ENCODE results near the gene RABGAP1L. TPM values are rescaled to one million over a fixed set of nuclear protein-coding genes. Genes with fewer than 3 reads are reported as not detected.

RABGAP1L gene
- total RNA-seq, 1 experiment from 2014 or later = 76.9 TPM

- TF ChIP-seq ZNF532 (CRISPR knock-in tag; IDR thresholded peaks at IDR 0.05; ENCODE audit: borderline replicate concordance) (no peak), ZNF263 (CRISPR knock-in tag; IDR thresholded peaks at IDR 0.05; ENCODE audit: low read depth) (no peak), FOXK1 (CRISPR knock-in tag; IDR thresholded peaks at IDR 0.05) (no peak), PRDM15 (CRISPR knock-in tag; IDR thresholded peaks at IDR 0.05) (no peak)
Observed at GRCh38 chr1:174448531-174448883, 289.2 kb downstream of the RABGAP1L start (continued).

GRCh38 chr1:174448974-174449373 is 289.7 kb downstream of the RABGAP1L start:
- ATAC-seq (no peak), DNase-seq (ENCODE audit: low spot score) (no peak)
- Mint-ChIP-seq H3K4me1 (peaks cover 11% of the 10 kb centered on the region), H3K4me3 (no peak overlapping the region), H3K9me3 (no peaks in the 10 kb centered on the region), H3K27ac (no peak overlapping the region), H3K27me3 (ENCODE audit: low read depth) (no peaks in the 10 kb centered on the region), H3K36me3 (no peaks in the 10 kb centered on the region)
- CTCF ChIA-PET = interaction anchor here (1.1 kb wide), 1 partner anchor 186 kb away, joined by 5 read pairs; no protein-coding TSS in a partner anchor
- POLR2A ChIA-PET = no interaction called here
- TF ChIP-seq ATF6 (CRISPR knock-in tag; IDR thresholded peaks at IDR 0.05) (no peak), MLX (CRISPR knock-in tag; IDR thresholded peaks at IDR 0.05) (no peak), FOXJ3 (CRISPR knock-in tag; IDR thresholded peaks at IDR 0.05; ENCODE audit: borderline replicate concordance) (no peak), ZNF263 (CRISPR knock-in tag; IDR thresholded peaks at IDR 0.05; ENCODE audit: low read depth) (no peak), FOXP4 (CRISPR knock-in tag; IDR thresholded peaks at IDR 0.05) (no peak), GRHL2 (CRISPR knock-in tag; IDR thresholded peaks at IDR 0.05; ENCODE audit: insufficient replicate concordance, severe bottlenecking) (no peak), ERG (CRISPR knock-in tag; IDR thresholded peaks at IDR 0.05) (no peak), SOX15 (CRISPR knock-in tag; IDR thresholded peaks at IDR 0.05) (no peak), SMAD4 (CRISPR knock-in tag; IDR thresholded peaks at IDR 0.05) (no peak), HMGA2 (CRISPR knock-in tag; IDR thresholded peaks at IDR 0.05) (no peak), GABPB1 (CRISPR knock-in tag; IDR thresholded peaks at IDR 0.05) (no peak), HMGXB4 (CRISPR knock-in tag; IDR thresholded peaks at IDR 0.05) (no peak), RORB (CRISPR knock-in tag; IDR thresholded peaks at IDR 0.05) (no peak), NR2C2 (CRISPR knock-in tag; IDR thresholded peaks at IDR 0.05) (no peak), TEAD1 (CRISPR knock-in tag; IDR thresholded peaks at IDR 0.05) (no peak), TCF7 (CRISPR knock-in tag; IDR thresholded peaks at IDR 0.05; ENCODE audit: low read depth) (no peak), ZNF396 (CRISPR knock-in tag; IDR thresholded peaks at IDR 0.05; ENCODE audit: borderline replicate concordance) (no peak), ZNF138 (CRISPR knock-in tag; conservative IDR thresholded peaks at IDR 0.05) (no peak)
